SK-N-SH (cell line): ENCODE measurements around the gene KCNQ2. TPM values are rescaled to one million over a fixed set of nuclear protein-coding genes. Genes with fewer than 3 reads are reported as not detected.

Experiments used
- CTCF ChIA-PET: fragments of 300-600, 350-600 bp; formaldehyde crosslinking; extraction: SDS; loops from one replicate; lab custom pipeline; 2021; lab: Yijun Ruan, JAX
- POLR2A ChIA-PET: fragments of 350-600 bp; sonication (Branson Sonifier 250); formaldehyde crosslinking; extraction: SDS; loops from one replicate; lab custom pipeline; 2020; ENCODE audit warnings: antibody characterized with exemption, inconsistent platforms; lab: Yijun Ruan, JAX
- DNase-seq: peaks from one replicate; pipeline ENCODE4 v3.0.0; 2012
- H2AFZ ChIP-seq: fragments of 200-600 bp; sonication (generic); 2 replicates; pipeline ENCODE4 v1.8.1; 2016; ENCODE audit warnings: antibody characterized with exemption, mild to moderate bottlenecking, low read depth
- H3F3A ChIP-seq: fragments of 200-600 bp; sonication (generic); replicated peaks from 2 replicates; pipeline ENCODE3; 2016; ENCODE audit warnings: antibody characterized with exemption, mild to moderate bottlenecking; ENCODE audit not compliant: insufficient read depth
- H3K27ac ChIP-seq, 2 experiments: fragments of 200-500 bp in 1 of 2; fragments of 200-600 bp in 1 of 2; sonication (Bioruptor generic) in 1 of 2; sonication (generic), shearing (Covaris generic) in 1 of 2; 2 replicates each; pipeline versions ENCODE4 v1.5.1 to v1.6.1; 2014 to 2016; ENCODE audit warnings: low read depth in 2 of 2, inconsistent platforms in 1 of 2, low read length in 1 of 2, mild to moderate bottlenecking in 1 of 2, mixed read lengths in 1 of 2
- H3K27me3 ChIP-seq: fragments of 200-600 bp; sonication (generic), shearing (Covaris generic); 2 replicates; pipeline ENCODE4 v1.6.1; 2016; ENCODE audit warnings: mixed run types; ENCODE audit not compliant: insufficient read depth
- H3K36me3 ChIP-seq, 2 experiments: fragments of 200-500 bp in 1 of 2; fragments of 200-600 bp in 1 of 2; sonication (Bioruptor generic) in 1 of 2; sonication (generic) in 1 of 2; replicated peaks in 1 of 2; 2 replicates each; pipeline versions ENCODE3 to v1.5.1; 2014 to 2016; ENCODE audit warnings: low read length in 1 of 2, mild to moderate bottlenecking in 1 of 2; ENCODE audit not compliant: insufficient read depth in 2 of 2, control insufficient read depth in 1 of 2
- H3K4me1 ChIP-seq, 2 experiments: fragments of 200-500 bp in 1 of 2; fragments of 200-600 bp in 1 of 2; sonication (Bioruptor generic) in 1 of 2; sonication (generic), shearing (Covaris generic) in 1 of 2; 2 replicates each; pipeline versions ENCODE4 v1.5.1 to v1.6.1; 2014 to 2016; ENCODE audit warnings: low read depth in 1 of 2, low read length in 1 of 2, mixed run types in 1 of 2; ENCODE audit not compliant: insufficient read depth in 2 of 2, control insufficient read depth in 1 of 2
- H3K4me2 ChIP-seq: fragments of 200-600 bp; sonication (generic), shearing (Covaris generic); 2 replicates; pipeline ENCODE4 v1.6.1; 2017; ENCODE audit warnings: mixed run types
- H3K4me3 ChIP-seq, 2 experiments: fragments of 200-500 bp in 1 of 2; fragments of 200-600 bp in 1 of 2; sonication (Bioruptor generic) in 1 of 2; sonication (generic), shearing (Covaris generic) in 1 of 2; 2 replicates each; pipeline versions ENCODE4 v1.5.1 to v1.8.1; 2014 to 2016; ENCODE audit warnings: low read depth in 2 of 2, inconsistent platforms in 1 of 2, low read length in 1 of 2, mild to moderate bottlenecking in 1 of 2, mixed read lengths in 1 of 2, moderate library complexity in 1 of 2
- H3K79me2 ChIP-seq: fragments of 200-600 bp; sonication (generic); 2 replicates; pipeline ENCODE4 v1.8.1; 2017; ENCODE audit warnings: mild to moderate bottlenecking; ENCODE audit not compliant: insufficient read depth
- H3K9ac ChIP-seq: fragments of 200-600 bp; sonication (generic); 2 replicates; pipeline ENCODE4 v1.6.1; 2017; ENCODE audit warnings: mixed run types
- H3K9me2 ChIP-seq: fragments of 200-600 bp; sonication (generic); 2 replicates; pipeline ENCODE4 v1.6.1; 2017; ENCODE audit warnings: mixed run types
- H3K9me3 ChIP-seq: fragments of 200-600 bp; sonication (generic); 2 replicates; pipeline ENCODE4 v1.6.1; 2017; ENCODE audit warnings: mixed run types, mild to moderate bottlenecking, moderate library complexity
- H4K20me1 ChIP-seq: fragments of 200-600 bp; sonication (generic); 2 replicates; pipeline ENCODE4 v1.6.1; 2017; ENCODE audit warnings: mild to moderate bottlenecking, mixed run types; ENCODE audit not compliant: insufficient read depth
- EP300 ChIP-seq, 2 experiments: IDR thresholded peaks; 2 replicates each; pipeline versions ENCODE4 v1.4.0 to v1.6.1; 2012; ENCODE audit warnings: borderline replicate concordance in 1 of 2, low read depth in 1 of 2, low read length in 1 of 2
- FOSL2 ChIP-seq: IDR thresholded peaks from 2 replicates; pipeline ENCODE4 v1.4.0; 2012; ENCODE audit warnings: low read depth, mild to moderate bottlenecking, moderate library complexity, borderline replicate concordance
- FOXJ3 ChIP-seq: sonication (generic); formaldehyde crosslinking; IDR thresholded peaks from 2 replicates; pipeline ENCODE4 v1.5.1; 2020; ENCODE audit warnings: mild to moderate bottlenecking, missing genetic modification reagents
- GABPA ChIP-seq: IDR thresholded peaks from 2 replicates; pipeline ENCODE4 v1.4.0; 2012; ENCODE audit warnings: low read depth, mild to moderate bottlenecking
- GATA2 ChIP-seq: sonication (generic); formaldehyde crosslinking; IDR thresholded peaks from 2 replicates; pipeline ENCODE4 v1.5.0; 2020; ENCODE audit warnings: mild to moderate bottlenecking, missing genetic modification reagents
- IRF3 ChIP-seq: fragments of 150-350 bp; IDR thresholded peaks from 2 replicates; pipeline ENCODE4 v1.6.1; 2016; ENCODE audit warnings: mild to moderate bottlenecking, low read depth, low read length
- JUND ChIP-seq: IDR thresholded peaks from 2 replicates; pipeline ENCODE4 v1.4.0; 2012
- MAX ChIP-seq: IDR thresholded peaks from 2 replicates; pipeline ENCODE4 v1.4.0; 2012; ENCODE audit warnings: low read depth
- MEF2A ChIP-seq: IDR thresholded peaks from 2 replicates; pipeline ENCODE4 v1.4.0; 2012; ENCODE audit warnings: low read depth, borderline replicate concordance
- MXI1 ChIP-seq: IDR thresholded peaks from 2 replicates; pipeline ENCODE4 v1.6.1; 2012; ENCODE audit warnings: mild to moderate bottlenecking, low read depth, low read length, improper control_type of control experiment
- NFIC ChIP-seq: IDR thresholded peaks from 2 replicates; pipeline ENCODE4 v1.4.0; 2012; ENCODE audit warnings: borderline replicate concordance
- POLR2AphosphoS5 ChIP-seq: IDR thresholded peaks from 2 replicates; pipeline ENCODE4 v1.6.1; 2012; ENCODE audit warnings: low read depth, low read length
- RAD21 ChIP-seq: IDR thresholded peaks from 2 replicates; pipeline ENCODE4 v1.6.1; 2012; ENCODE audit warnings: mild to moderate bottlenecking, low read length
- RFX5 ChIP-seq: IDR thresholded peaks from 2 replicates; pipeline ENCODE4 v1.6.1; 2012; ENCODE audit warnings: mild to moderate bottlenecking, improper control_type of control experiment, low read length
- RXRA ChIP-seq: IDR thresholded peaks from 2 replicates; pipeline ENCODE4 v1.4.0; 2012; ENCODE audit warnings: low read depth, mild to moderate bottlenecking, borderline replicate concordance
- TCF12 ChIP-seq: IDR thresholded peaks from 2 replicates; pipeline ENCODE4 v1.4.0; 2012
- TEAD4 ChIP-seq: IDR thresholded peaks from 2 replicates; pipeline ENCODE4 v1.4.0; 2012; ENCODE audit warnings: mild to moderate bottlenecking, borderline replicate concordance; ENCODE audit not compliant: insufficient read depth
- YY1 ChIP-seq: IDR thresholded peaks from 2 replicates; pipeline ENCODE4 v1.4.0; 2012; ENCODE audit warnings: low read depth, mild to moderate bottlenecking
- ZBTB33 ChIP-seq: IDR thresholded peaks from 2 replicates; pipeline ENCODE4 v1.4.0; 2012; ENCODE audit warnings: low read depth, borderline replicate concordance
- WGBS: methylation state at CpG from one replicate; pipeline ENCODE4 v1.1.6; 2017; ENCODE audit warnings: low lambda C conversion rate; 5-methylcytosine and 5-hydroxymethylcytosine counted together
- polyA plus RNA-seq, 3 experiments: library from polyadenylated mRNA; depleted of rRNA; stranded (reverse); fragments of >200 nt; gene quantifications; 2 replicates each; pipeline ENCODE4 v1.2.3, GENCODE V29; 2012
- TF ChIP-seq, protein P1 (sequence below): IDR thresholded peaks from 2 replicates; pipeline ENCODE4 v1.4.0; 2012; ENCODE audit warnings: low read depth, borderline replicate concordance

Gene KCNQ2
- polyA plus RNA-seq, 1 of the 3 experiments (the other 2 are of a cell fraction): 3.9 TPM

- Histone ChIP-seq H3K9me2 (no peaks in the 10 kb centered on the region), H4K20me1 (no peaks in the 10 kb centered on the region), H3K79me2 (no peaks in the 10 kb centered on the region), H3K27ac (no peak overlapping the region), H3K36me3 (no peaks in the 10 kb centered on the region), H3F3A (no peaks in the 10 kb centered on the region)
- WGBS: 84% methylated on average over 25 of the region's 83 CpGs
- TF ChIP-seq FOSL2: no peak
- no peak for TF ChIP-seq RFX5
- TF ChIP-seq MXI1: no peak
- TF ChIP-seq POLR2AphosphoS5: no peak
- TF ChIP-seq, all 33 proteins: peak for 0
- ChIA-PET POLR2A (interaction anchor here (1.0 kb wide), 1 partner anchor 11 kb away, joined by 3 read pairs; no protein-coding TSS in a partner anchor), CTCF (no interaction called here)
- Histone ChIP-seq H3K4me2 (no peak overlapping the region), H3K27me3 (no peaks in the 10 kb centered on the region), H3K4me3 (no peak overlapping the region; a peak in 1 of 4 replicates), H3K9ac (no peak overlapping the region), H2AFZ (no peak overlapping the region), H3K9me3 (no peaks in the 10 kb centered on the region), H3K4me1 (peaks cover 0 to 21% of the 10 kb centered on the region in 2 experiments; a peak in 1 of 4 replicates)
- no peak for DNase-seq
These were observed 16.1 kb upstream of the KCNQ2 start for GRCh38 chr20:63488315-63489251.

- Histone ChIP-seq H3K36me3 (no peaks in the 10 kb centered on the region), H3K4me1 (peaks cover 0 to 28% of the 10 kb centered on the region in 2 experiments; a peak in 1 of 4 replicates), H3K9ac (no peak overlapping the region), H3K9me3 (no peaks in the 10 kb centered on the region), H3K79me2 (no peaks in the 10 kb centered on the region), H3K4me3 (no peak overlapping the region), H3K27ac (no peak overlapping the region), H3K27me3 (no peaks in the 10 kb centered on the region), H2AFZ (no peak overlapping the region), H3K4me2 (no peak overlapping the region), H3K9me2 (no peaks in the 10 kb centered on the region), H4K20me1 (no peaks in the 10 kb centered on the region), H3F3A (no peaks in the 10 kb centered on the region)
- CTCF ChIA-PET: interaction anchor here (1.0 kb wide), 1 partner anchor 9 kb away, joined by 9 read pairs; no protein-coding TSS in a partner anchor
- TF ChIP-seq, protein P1, sequence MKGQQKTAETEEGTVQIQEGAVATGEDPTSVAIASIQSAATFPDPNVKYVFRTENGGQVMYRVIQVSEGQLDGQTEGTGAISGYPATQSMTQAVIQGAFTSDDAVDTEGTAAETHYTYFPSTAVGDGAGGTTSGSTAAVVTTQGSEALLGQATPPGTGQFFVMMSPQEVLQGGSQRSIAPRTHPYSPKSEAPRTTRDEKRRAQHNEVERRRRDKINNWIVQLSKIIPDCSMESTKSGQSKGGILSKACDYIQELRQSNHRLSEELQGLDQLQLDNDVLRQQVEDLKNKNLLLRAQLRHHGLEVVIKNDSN: no peak
- TF ChIP-seq FOSL2 (no peak), MAX (no peak), NFIC (no peak), FOXJ3 (CRISPR knock-in tag) (no peak), ZBTB33 (no peak), YY1 (no peak), RAD21 (no peak), TCF12 (no peak), MEF2A (no peak), IRF3 (no peak), EP300 (IDR thresholded peaks at IDR 0.05; ENCODE audit: borderline replicate concordance in 1 of 2, low read depth in 1 of 2, low read length in 1 of 2) (no peak), RXRA (no peak), TEAD4 (no peak), JUND (no peak), MXI1 (no peak), GABPA (no peak), GATA2 (no peak)
- POLR2A ChIA-PET: interaction anchor here (1.5 kb wide), 1 partner anchor 9 kb away, joined by 5 read pairs; no protein-coding TSS in a partner anchor
- 90% methylated on average over 19 of the region's 40 CpGs for WGBS
- DNase-seq: no peak
These were observed 15.4 kb upstream of the KCNQ2 start for GRCh38 chr20:63487781-63488241.
